Panc1 (cell line): Measurements from ENCODE around the gene AHSP. TPM values are rescaled to one million over a fixed set of nuclear protein-coding genes. Genes with fewer than 3 reads are reported as not detected.

Source experiments
- ATAC-seq: fragments of 200-7000 bp; cut with Tn5 transposase; 2 replicates; pipeline ENCODE4 v1.9.1; 2020; ENCODE audit warnings: mild to moderate bottlenecking, moderate library complexity
- BruUV-seq: library from RNA; stranded (reverse); fragments of 400-500 nt; replicated peaks from 2 replicates; lab custom pipeline; 2021; lab: Mats Ljungman, UMichigan
- CTCF ChIA-PET: fragments of 300-600 bp; sonication (Branson Sonifier 250); formaldehyde crosslinking; loops from one replicate; lab custom pipeline; 2022; ENCODE audit warnings: antibody characterized with exemption; lab: Charles Lee
- POLR2A ChIA-PET: fragments of 300-600 bp; sonication (Branson Sonifier 250); formaldehyde crosslinking; loops from one replicate; lab custom pipeline; 2022; ENCODE audit warnings: antibody characterized with exemption; lab: Charles Lee
- DNase-seq: peaks from one replicate; pipeline ENCODE4 v3.0.0-alpha.2; 2010; ENCODE audit warnings: low read depth, low spot score
- H3K27ac ChIP-seq: 2 replicates; pipeline ENCODE4 v1.5.1; 2011; ENCODE audit warnings: mild to moderate bottlenecking, low read length, inconsistent platforms
- H3K27me3 ChIP-seq: fragments of 200-500 bp; sonication (Bioruptor generic); 2 replicates; pipeline ENCODE4 v1.6.0; 2014; ENCODE audit warnings: low read length, inconsistent platforms; ENCODE audit not compliant: control insufficient read depth, insufficient read depth
- H3K36me3 ChIP-seq: fragments of 200-500 bp; sonication (Bioruptor generic); 2 replicates; pipeline ENCODE4 v1.5.1; 2014; ENCODE audit warnings: inconsistent platforms, mild to moderate bottlenecking, low read length, moderate library complexity; ENCODE audit not compliant: control insufficient read depth, insufficient read depth
- H3K4me1 ChIP-seq: 2 replicates; pipeline ENCODE4 v1.5.1; 2011; ENCODE audit warnings: inconsistent platforms, mild to moderate bottlenecking, low read length, moderate library complexity; ENCODE audit not compliant: control insufficient read depth, insufficient read depth
- H3K4me3 ChIP-seq, 2 experiments: 2 replicates each; pipeline ENCODE4 v1.5.1; 2011 to 2012; ENCODE audit warnings: low read depth in 2 of 2, low read length in 2 of 2, mild to moderate bottlenecking in 2 of 2, inconsistent platforms in 1 of 2, moderate library complexity in 1 of 2
- H3K9me3 ChIP-seq: fragments of 200-500 bp; sonication (Bioruptor generic); 2 replicates; pipeline ENCODE4 v1.5.1; 2014; ENCODE audit warnings: low read depth, mild to moderate bottlenecking, inconsistent platforms, low read length, moderate library complexity; ENCODE audit not compliant: control insufficient read depth, insufficient read depth
- POLR2AphosphoS5 ChIP-seq: IDR thresholded peaks from 2 replicates; pipeline ENCODE4 v1.6.1; 2012; ENCODE audit warnings: mild to moderate bottlenecking, low read depth, low read length, moderate library complexity
- SIN3A ChIP-seq: IDR thresholded peaks from 2 replicates; pipeline ENCODE4 v1.6.1; 2012; ENCODE audit warnings: low read depth, mild to moderate bottlenecking, low read length, moderate library complexity, borderline replicate concordance; ENCODE audit not compliant: insufficient read depth
- TCF7L2 ChIP-seq: IDR thresholded peaks from 2 replicates; pipeline ENCODE4 v1.6.1; 2011; ENCODE audit warnings: mild to moderate bottlenecking, low read depth, low read length, inconsistent platforms
- in situ Hi-C: cut with HindIII; loops from 2 replicates; pipeline ENCODE4 v1.10.0; 2016; ENCODE audit warnings: low sequenced_read_pairs, low pct_unique_long_range_greater_than_20kb
- intact Hi-C: fragments of 100-400 bp; cut with micrococcal nuclease; formaldehyde crosslinking; loops from one replicate; pipeline ENCODE4 v1.10.0; 2022; ENCODE audit not compliant: unreplicated experiment
- total RNA-seq: library from RNA; stranded (reverse); gene quantifications from one replicate; pipeline ENCODE4 v1.2.1, GENCODE V29; 2021; ENCODE audit not compliant: unreplicated experiment
- TF ChIP-seq, protein P1 (sequence below), 2 experiments: IDR thresholded peaks; 2 replicates each; pipeline ENCODE4 v1.6.1; 2011 to 2012; ENCODE audit warnings: low read depth in 2 of 2, control low read depth in 1 of 2, low read length in 1 of 2, mild to moderate bottlenecking in 1 of 2, moderate library complexity in 1 of 2; ENCODE audit not compliant: insufficient read depth in 1 of 2
- TF ChIP-seq, protein P2 (sequence below): fragments of 450-650 bp; IDR thresholded peaks from 2 replicates; pipeline ENCODE4 v1.5.1; 2017; ENCODE audit warnings: mild to moderate bottlenecking

AHSP gene
- total RNA-seq, 1 experiment from 2014 or later: not detected

DNA sequence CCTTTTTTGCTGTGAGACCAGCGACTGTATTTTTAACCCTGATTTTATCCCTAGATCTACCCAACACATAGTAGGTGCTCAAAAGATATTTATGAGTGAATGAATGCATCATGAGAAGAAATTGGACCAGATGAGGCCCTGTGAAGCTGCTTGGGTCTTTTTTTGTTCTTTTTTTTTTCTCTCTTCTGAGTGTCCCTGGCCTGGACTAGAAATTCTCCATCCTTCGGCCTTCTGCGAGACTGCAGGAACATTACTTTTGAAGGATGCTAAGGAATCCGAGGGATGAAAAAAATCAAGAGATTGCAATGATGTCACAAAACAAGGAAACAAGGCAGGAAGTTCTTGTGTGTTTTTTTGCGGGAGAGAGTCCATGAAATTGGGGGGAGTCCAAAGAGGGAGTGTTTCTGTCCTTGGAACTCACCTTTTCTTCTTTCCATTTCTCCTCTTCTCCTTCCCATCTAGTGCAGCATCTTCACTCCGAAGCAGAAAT lies 18.9 kb upstream of the AHSP start:
- in situ Hi-C loops: no loop called here
- H3K36me3 ChIP-seq: peaks cover 9% of the 10 kb centered on the region; the same call in 1 of the 2 replicates
- DNase-seq (no peak), ATAC-seq (0 out of 2 replicates have a peak, but pooled peaks have one; percentile 3)
- peak overlapping the region; percentile 91 to 97 for H3K4me3 ChIP-seq
- POLR2A ChIA-PET: no interaction called here
- no peaks in the 10 kb centered on the region for H3K9me3 ChIP-seq
- CTCF ChIA-PET: no interaction called here
- intact Hi-C loops: loop anchor here (5.0 kb wide), 1 partner anchor 189 kb away; no protein-coding TSS in a partner anchor
- peaks cover 15% of the 10 kb centered on the region for H3K4me1 ChIP-seq
- H3K27me3 ChIP-seq: no peaks in the 10 kb centered on the region
- no peak for TF ChIP-seq POLR2AphosphoS5
- no peak for TF ChIP-seq SIN3A
- TF ChIP-seq, protein P1, sequence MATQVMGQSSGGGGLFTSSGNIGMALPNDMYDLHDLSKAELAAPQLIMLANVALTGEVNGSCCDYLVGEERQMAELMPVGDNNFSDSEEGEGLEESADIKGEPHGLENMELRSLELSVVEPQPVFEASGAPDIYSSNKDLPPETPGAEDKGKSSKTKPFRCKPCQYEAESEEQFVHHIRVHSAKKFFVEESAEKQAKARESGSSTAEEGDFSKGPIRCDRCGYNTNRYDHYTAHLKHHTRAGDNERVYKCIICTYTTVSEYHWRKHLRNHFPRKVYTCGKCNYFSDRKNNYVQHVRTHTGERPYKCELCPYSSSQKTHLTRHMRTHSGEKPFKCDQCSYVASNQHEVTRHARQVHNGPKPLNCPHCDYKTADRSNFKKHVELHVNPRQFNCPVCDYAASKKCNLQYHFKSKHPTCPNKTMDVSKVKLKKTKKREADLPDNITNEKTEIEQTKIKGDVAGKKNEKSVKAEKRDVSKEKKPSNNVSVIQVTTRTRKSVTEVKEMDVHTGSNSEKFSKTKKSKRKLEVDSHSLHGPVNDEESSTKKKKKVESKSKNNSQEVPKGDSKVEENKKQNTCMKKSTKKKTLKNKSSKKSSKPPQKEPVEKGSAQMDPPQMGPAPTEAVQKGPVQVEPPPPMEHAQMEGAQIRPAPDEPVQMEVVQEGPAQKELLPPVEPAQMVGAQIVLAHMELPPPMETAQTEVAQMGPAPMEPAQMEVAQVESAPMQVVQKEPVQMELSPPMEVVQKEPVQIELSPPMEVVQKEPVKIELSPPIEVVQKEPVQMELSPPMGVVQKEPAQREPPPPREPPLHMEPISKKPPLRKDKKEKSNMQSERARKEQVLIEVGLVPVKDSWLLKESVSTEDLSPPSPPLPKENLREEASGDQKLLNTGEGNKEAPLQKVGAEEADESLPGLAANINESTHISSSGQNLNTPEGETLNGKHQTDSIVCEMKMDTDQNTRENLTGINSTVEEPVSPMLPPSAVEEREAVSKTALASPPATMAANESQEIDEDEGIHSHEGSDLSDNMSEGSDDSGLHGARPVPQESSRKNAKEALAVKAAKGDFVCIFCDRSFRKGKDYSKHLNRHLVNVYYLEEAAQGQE (IDR thresholded peaks at IDR 0.05; ENCODE audit: insufficient read depth in 1 of 2, low read depth in 2 of 2, low read length in 1 of 2): no peak
- TF ChIP-seq, protein P2, sequence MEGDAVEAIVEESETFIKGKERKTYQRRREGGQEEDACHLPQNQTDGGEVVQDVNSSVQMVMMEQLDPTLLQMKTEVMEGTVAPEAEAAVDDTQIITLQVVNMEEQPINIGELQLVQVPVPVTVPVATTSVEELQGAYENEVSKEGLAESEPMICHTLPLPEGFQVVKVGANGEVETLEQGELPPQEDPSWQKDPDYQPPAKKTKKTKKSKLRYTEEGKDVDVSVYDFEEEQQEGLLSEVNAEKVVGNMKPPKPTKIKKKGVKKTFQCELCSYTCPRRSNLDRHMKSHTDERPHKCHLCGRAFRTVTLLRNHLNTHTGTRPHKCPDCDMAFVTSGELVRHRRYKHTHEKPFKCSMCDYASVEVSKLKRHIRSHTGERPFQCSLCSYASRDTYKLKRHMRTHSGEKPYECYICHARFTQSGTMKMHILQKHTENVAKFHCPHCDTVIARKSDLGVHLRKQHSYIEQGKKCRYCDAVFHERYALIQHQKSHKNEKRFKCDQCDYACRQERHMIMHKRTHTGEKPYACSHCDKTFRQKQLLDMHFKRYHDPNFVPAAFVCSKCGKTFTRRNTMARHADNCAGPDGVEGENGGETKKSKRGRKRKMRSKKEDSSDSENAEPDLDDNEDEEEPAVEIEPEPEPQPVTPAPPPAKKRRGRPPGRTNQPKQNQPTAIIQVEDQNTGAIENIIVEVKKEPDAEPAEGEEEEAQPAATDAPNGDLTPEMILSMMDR: no peak
- no peak for TF ChIP-seq TCF7L2
- peak overlapping the region; percentile 97 for H3K27ac ChIP-seq
- BruUV-seq: no TSS peak

GRCh38 chr16:31513126-31513525 lies 14.6 kb upstream of the AHSP start:
- Histone ChIP-seq H3K27me3 (no peaks in the 10 kb centered on the region), H3K27ac (no peak overlapping the region), H3K4me1 (peaks cover 7% of the 10 kb centered on the region), H3K9me3 (no peaks in the 10 kb centered on the region), H3K36me3 (no peaks in the 10 kb centered on the region; the same call in 1 of the 2 replicates), H3K4me3 (no peak overlapping the region)
- ATAC-seq: no peak
- intact Hi-C loops: no loop called here
- peak; percentile 18 for DNase-seq
- TF ChIP-seq, protein P1 (IDR thresholded peaks at IDR 0.05; ENCODE audit: insufficient read depth in 1 of 2, low read depth in 2 of 2, low read length in 1 of 2): no peak
- TF ChIP-seq, protein P2: no peak
- TF ChIP-seq SIN3A (no peak), POLR2AphosphoS5 (no peak)
- ChIA-PET CTCF (interaction anchor here (0.7 kb wide), 1 partner anchor 16 kb away, joined by 5 read pairs; no protein-coding TSS in a partner anchor), POLR2A (no interaction called here)
- in situ Hi-C loops: no loop called here
- no TSS peak for BruUV-seq
